ENCODE results near the gene FLNB. TPM values are rescaled to one million over a fixed set of nuclear protein-coding genes. Genes with fewer than 3 reads are reported as not detected.
A peak's percentile ranks its signal among the peaks of the same experiment; 100 is the strongest.

FLNB gene
- total and polyA plus RNA-seq, 9 of the 15 experiments (the other 6 are each of a cell fraction or from before 2014, with no cell fraction given): 9.4 to 48.1 (median 25.6) TPM

- TF ChIP-seq, protein P1, sequence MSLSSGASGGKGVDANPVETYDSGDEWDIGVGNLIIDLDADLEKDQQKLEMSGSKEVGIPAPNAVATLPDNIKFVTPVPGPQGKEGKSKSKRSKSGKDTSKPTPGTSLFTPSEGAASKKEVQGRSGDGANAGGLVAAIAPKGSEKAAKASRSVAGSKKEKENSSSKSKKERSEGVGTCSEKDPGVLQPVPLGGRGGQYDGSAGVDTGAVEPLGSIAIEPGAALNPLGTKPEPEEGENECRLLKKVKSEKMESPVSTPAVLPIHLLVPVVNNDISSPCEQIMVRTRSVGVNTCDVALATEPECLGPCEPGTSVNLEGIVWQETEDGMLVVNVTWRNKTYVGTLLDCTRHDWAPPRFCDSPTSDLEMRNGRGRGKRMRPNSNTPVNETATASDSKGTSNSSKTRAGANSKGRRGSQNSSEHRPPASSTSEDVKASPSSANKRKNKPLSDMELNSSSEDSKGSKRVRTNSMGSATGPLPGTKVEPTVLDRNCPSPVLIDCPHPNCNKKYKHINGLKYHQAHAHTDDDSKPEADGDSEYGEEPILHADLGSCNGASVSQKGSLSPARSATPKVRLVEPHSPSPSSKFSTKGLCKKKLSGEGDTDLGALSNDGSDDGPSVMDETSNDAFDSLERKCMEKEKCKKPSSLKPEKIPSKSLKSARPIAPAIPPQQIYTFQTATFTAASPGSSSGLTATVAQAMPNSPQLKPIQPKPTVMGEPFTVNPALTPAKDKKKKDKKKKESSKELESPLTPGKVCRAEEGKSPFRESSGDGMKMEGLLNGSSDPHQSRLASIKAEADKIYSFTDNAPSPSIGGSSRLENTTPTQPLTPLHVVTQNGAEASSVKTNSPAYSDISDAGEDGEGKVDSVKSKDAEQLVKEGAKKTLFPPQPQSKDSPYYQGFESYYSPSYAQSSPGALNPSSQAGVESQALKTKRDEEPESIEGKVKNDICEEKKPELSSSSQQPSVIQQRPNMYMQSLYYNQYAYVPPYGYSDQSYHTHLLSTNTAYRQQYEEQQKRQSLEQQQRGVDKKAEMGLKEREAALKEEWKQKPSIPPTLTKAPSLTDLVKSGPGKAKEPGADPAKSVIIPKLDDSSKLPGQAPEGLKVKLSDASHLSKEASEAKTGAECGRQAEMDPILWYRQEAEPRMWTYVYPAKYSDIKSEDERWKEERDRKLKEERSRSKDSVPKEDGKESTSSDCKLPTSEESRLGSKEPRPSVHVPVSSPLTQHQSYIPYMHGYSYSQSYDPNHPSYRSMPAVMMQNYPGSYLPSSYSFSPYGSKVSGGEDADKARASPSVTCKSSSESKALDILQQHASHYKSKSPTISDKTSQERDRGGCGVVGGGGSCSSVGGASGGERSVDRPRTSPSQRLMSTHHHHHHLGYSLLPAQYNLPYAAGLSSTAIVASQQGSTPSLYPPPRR (CRISPR knock-in tag; IDR thresholded peaks at IDR 0.05; ENCODE audit: borderline replicate concordance): 0 out of 2 replicates have a peak, but pooled peaks have one; percentile 33
- TF ChIP-seq SMAD1 (IDR thresholded peaks at IDR 0.05; ENCODE audit: low read depth, low read length, partially characterized antibody): no peak
- TF ChIP-seq DPF2 (IDR thresholded peaks at IDR 0.05): peak; percentile 86
- TF ChIP-seq XRCC3 (IDR thresholded peaks at IDR 0.05): 0 out of 2 replicates have a peak, but pooled peaks have one; percentile 44
- TF ChIP-seq POLR2H (tag; IDR thresholded peaks at IDR 0.05; ENCODE audit: low read depth): peak; percentile 33; the same call in 1 of the 2 replicates
- TF ChIP-seq TBL1XR1 (IDR thresholded peaks at IDR 0.05; ENCODE audit: low read length in 2 of 2): peak in 1 of 2 experiments; percentile 43; a peak in 1 of 4 replicates
- TF ChIP-seq CXXC5 (CRISPR knock-in tag; IDR thresholded peaks at IDR 0.05): peak; percentile 74
- no peak for TF ChIP-seq ZNF174 (CRISPR knock-in tag; IDR thresholded peaks at IDR 0.05)
- peak; percentile 85 for TF ChIP-seq ZNF316 (IDR thresholded peaks at IDR 0.05)
- 0 out of 2 replicates have a peak, but pooled peaks have one; percentile 52 for TF ChIP-seq SUPT5H (IDR thresholded peaks at IDR 0.05)
- TF ChIP-seq, protein P2, sequence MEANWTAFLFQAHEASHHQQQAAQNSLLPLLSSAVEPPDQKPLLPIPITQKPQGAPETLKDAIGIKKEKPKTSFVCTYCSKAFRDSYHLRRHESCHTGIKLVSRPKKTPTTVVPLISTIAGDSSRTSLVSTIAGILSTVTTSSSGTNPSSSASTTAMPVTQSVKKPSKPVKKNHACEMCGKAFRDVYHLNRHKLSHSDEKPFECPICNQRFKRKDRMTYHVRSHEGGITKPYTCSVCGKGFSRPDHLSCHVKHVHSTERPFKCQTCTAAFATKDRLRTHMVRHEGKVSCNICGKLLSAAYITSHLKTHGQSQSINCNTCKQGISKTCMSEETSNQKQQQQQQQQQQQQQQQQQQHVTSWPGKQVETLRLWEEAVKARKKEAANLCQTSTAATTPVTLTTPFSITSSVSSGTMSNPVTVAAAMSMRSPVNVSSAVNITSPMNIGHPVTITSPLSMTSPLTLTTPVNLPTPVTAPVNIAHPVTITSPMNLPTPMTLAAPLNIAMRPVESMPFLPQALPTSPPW (CRISPR knock-in tag; IDR thresholded peaks at IDR 0.05): 0 out of 2 replicates have a peak, but pooled peaks have one; percentile 16
- TF ChIP-seq ASH1L (IDR thresholded peaks at IDR 0.05; ENCODE audit: borderline replicate concordance, low read depth, partially characterized antibody): peak; percentile 34
- TF ChIP-seq ETS1 (conservative IDR thresholded peaks at IDR 0.05; ENCODE audit: control insufficient read depth, low read depth, low read length): peak; percentile 30; the same call in 1 of the 2 replicates
- TF ChIP-seq RBFOX2 (IDR thresholded peaks at IDR 0.05; ENCODE audit: low read depth, low read length): peak; percentile 51
- no peak for TF ChIP-seq CTCFL (IDR thresholded peaks at IDR 0.05; ENCODE audit: borderline replicate concordance, insufficient read depth, low read depth, low read length, poor library complexity, severe bottlenecking)
- no peak for TF ChIP-seq TCF7L2 (IDR thresholded peaks at IDR 0.05; ENCODE audit: low read depth, low read length)
These were observed 153.5 kb downstream of the FLNB start (continued) for GRCh38 chr3:58161435-58162398.

Data from K562 (cell line).